ENCODE measurements around the gene BIRC5.

DNA sequence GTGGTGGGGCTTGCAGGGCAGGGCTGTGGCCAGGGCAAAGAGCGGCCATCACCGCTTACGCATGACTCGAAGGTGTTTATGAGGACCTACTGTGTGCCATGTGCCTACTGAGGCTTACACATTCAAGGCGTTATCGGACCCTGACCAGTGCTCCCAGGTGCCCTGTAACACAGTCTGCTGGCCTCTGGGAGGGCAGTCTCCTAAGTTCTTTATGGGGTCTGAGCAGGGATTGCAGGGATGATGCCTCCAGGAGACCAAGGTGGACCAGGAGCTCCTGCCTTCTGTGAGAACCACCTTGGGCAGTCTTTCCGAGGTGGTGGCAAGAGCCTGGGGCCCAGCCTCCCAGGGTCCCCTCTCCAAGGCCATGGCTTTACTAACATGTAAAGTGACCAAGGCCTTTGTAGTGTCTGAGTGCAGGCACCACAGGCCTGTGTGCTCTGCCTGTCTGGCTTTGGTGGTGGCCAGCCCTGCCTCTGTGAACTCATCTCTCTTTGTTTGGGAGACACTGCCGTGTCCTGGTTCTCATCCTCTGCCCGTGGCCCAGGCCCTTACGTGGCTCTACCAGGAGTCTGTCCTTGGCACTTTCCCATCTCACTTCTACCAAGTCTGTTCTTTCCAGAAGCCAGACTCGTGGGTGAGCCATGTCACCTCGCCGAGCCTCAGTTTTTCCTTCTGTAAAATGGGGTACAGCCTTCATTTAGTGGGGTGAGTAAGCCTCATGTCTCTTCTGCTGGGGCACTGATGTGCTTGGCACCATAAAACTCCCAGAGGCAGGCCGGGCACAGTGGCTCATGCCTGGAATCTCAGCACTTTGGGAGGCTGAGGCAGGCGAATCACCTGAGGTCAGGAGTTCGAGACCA, 49.1 kb upstream of the BIRC5 start:
- TF ChIP-seq, protein P1, sequence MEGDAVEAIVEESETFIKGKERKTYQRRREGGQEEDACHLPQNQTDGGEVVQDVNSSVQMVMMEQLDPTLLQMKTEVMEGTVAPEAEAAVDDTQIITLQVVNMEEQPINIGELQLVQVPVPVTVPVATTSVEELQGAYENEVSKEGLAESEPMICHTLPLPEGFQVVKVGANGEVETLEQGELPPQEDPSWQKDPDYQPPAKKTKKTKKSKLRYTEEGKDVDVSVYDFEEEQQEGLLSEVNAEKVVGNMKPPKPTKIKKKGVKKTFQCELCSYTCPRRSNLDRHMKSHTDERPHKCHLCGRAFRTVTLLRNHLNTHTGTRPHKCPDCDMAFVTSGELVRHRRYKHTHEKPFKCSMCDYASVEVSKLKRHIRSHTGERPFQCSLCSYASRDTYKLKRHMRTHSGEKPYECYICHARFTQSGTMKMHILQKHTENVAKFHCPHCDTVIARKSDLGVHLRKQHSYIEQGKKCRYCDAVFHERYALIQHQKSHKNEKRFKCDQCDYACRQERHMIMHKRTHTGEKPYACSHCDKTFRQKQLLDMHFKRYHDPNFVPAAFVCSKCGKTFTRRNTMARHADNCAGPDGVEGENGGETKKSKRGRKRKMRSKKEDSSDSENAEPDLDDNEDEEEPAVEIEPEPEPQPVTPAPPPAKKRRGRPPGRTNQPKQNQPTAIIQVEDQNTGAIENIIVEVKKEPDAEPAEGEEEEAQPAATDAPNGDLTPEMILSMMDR (optimal IDR thresholded peaks at IDR 0.05 in 1 of 3, IDR thresholded peaks at IDR 0.05 in 1 of 3, conservative IDR thresholded peaks at IDR 0.05 in 1 of 3; ENCODE audit: extremely low read depth in 1 of 3, insufficient read depth in 2 of 3, low read length in 3 of 3): no peak
- TF ChIP-seq EZH2 (IDR thresholded peaks at IDR 0.05; ENCODE audit: low read length): no peak

All from keratinocyte (primary cell).